SKM-1 treated with dmso at 0.1 percent for 144 hours (cell line): Measurements from ENCODE around the gene PIKFYVE.
"Not testable (repeated sequence)": the region's sequence is repeated elsewhere in the genome, so short reads cannot be mapped to it uniquely, and the experiment has no call there.

Experiments used
- DNase-seq: peaks from one replicate; lab custom pipeline; 2025; ENCODE audit not compliant: unreplicated experiment; lab: John Stamatoyannopoulos, UW

PIKFYVE gene

GRCh38 chr2:208296610-208297009 lies 30.6 kb downstream of the PIKFYVE start:
- DNase-seq = no peak

- no peak for DNase-seq
These were observed 31.9 kb downstream of the PIKFYVE start for GRCh38 chr2:208297961-208298360.

- DNase-seq = no peak
These were observed 35.0 kb downstream of the PIKFYVE start for GRCh38 chr2:208300847-208301618.

- DNase-seq = no peak
These were observed 38.1 kb downstream of the PIKFYVE start for GRCh38 chr2:208304157-208304556.

GRCh38 chr2:208304695-208305094 lies 38.6 kb downstream of the PIKFYVE start:
- no peak for DNase-seq

GRCh38 chr2:208306291-208306690 lies 40.2 kb downstream of the PIKFYVE start:
- no peak for DNase-seq

GRCh38 chr2:208311321-208311720 lies 45.3 kb downstream of the PIKFYVE start:
- no peak for DNase-seq

GRCh38 chr2:208311954-208312353 lies 45.9 kb downstream of the PIKFYVE start:
- no peak for DNase-seq

- DNase-seq = no peak
These were observed 49.2 kb downstream of the PIKFYVE start for GRCh38 chr2:208315081-208315788.

- no peak for DNase-seq
These were observed 52.1 kb downstream of the PIKFYVE start for GRCh38 chr2:208318127-208318526.

GRCh38 chr2:208319391-208319790 lies 53.3 kb downstream of the PIKFYVE start:
- no peak for DNase-seq

GRCh38 chr2:208320686-208321085 lies 54.6 kb downstream of the PIKFYVE start:
- DNase-seq = no peak

GRCh38 chr2:208326016-208326415 lies 60.0 kb downstream of the PIKFYVE start:
- DNase-seq = no peak

GRCh38 chr2:208329485-208329884 lies 63.4 kb downstream of the PIKFYVE start:
- no peak for DNase-seq

- DNase-seq = no peak
These were observed 68.2 kb downstream of the PIKFYVE start for GRCh38 chr2:208334230-208334629.

- no peak for DNase-seq
These were observed 80.7 kb downstream of the PIKFYVE start for GRCh38 chr2:208346756-208347155.

GRCh38 chr2:208350610-208351009 lies 84.6 kb downstream of the PIKFYVE start:
- DNase-seq = no peak

- DNase-seq = no peak
These were observed 86.9 kb downstream of the PIKFYVE start for GRCh38 chr2:208352644-208353567.

- DNase-seq = no peak
These were observed 88.9 kb downstream of the PIKFYVE start for GRCh38 chr2:208354964-208355381.

GRCh38 chr2:208356420-208356819 lies 90.4 kb downstream of the PIKFYVE start:
- not testable (repeated sequence) for DNase-seq

- no peak for DNase-seq
These were observed 91.0 kb downstream of the PIKFYVE start for GRCh38 chr2:208356846-208357574.
